Measurements from ENCODE around the gene SH2D1A. TPM values are rescaled to one million over a fixed set of nuclear protein-coding genes. Genes with fewer than 3 reads are reported as not detected.

The SH2D1A gene
- total RNA-seq, 1 experiment from 2014 or later = not detected

DNA sequence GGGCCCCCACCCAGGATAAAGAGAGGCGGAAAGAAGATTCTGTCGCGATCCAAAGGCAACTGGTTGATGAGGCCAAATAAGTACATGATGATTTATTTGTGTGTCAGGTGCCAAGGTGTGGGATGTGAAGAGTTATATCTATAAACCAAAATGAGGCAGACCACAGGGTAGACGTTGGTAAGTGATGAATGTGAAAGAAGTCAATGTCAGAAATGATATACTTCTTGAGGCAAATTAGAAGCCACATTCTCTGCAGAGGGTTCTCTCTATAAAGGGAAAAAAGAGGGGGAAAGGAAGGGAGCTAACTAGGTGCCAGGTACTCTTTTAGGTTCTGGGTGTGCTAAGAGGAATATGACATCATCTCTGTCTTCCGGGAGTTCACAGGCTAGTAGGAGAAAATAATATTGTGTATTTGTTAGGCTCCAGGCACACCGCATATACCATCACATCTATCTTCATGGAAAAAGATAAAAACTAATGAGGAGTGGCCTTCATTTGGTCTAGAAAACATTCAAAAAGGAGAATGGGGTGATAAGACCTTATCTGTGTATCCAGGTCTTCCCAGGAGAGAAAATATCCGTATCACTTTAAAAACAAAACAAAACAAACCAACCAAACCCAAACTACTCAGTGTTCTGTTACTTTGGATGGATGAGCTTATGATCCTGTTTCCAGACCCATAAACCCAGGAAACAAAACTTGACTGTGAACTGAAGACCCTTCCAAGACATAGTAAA lies 4.8 kb upstream of the SH2D1A start:
- H3K27ac ChIP-seq = no peak overlapping the region
- H3F3A ChIP-seq (ENCODE audit: insufficient read depth, low read depth) = no peaks in the 10 kb centered on the region
- no peak overlapping the region for H3K4me3 ChIP-seq
- H2AFZ ChIP-seq = no peak overlapping the region
- BruUV-seq (replicated peaks) = no TSS peak
- no peaks in the 10 kb centered on the region for H4K20me1 ChIP-seq (ENCODE audit: insufficient read depth)
- no peaks in the 10 kb centered on the region for H3K9me2 ChIP-seq (ENCODE audit: insufficient read depth)
- ChIA-PET POLR2A (ENCODE audit: unreplicated experiment) (no interaction called here), CTCF (no interaction called here)
- intact Hi-C loops (cut with micrococcal nuclease; ENCODE audit: unreplicated experiment) = no loop called here
- H3K79me2 ChIP-seq (ENCODE audit: low read depth) = no peaks in the 10 kb centered on the region
- H3K27me3 ChIP-seq (ENCODE audit: insufficient read depth, low read depth) = no peaks in the 10 kb centered on the region
- H3K9me3 ChIP-seq (ENCODE audit: insufficient read depth, low read depth) = no peaks in the 10 kb centered on the region
- H3K36me3 ChIP-seq (ENCODE audit: low read depth) = no peaks in the 10 kb centered on the region
- H3K4me1 ChIP-seq (replicated peaks; ENCODE audit: insufficient read depth) = no peaks in the 10 kb centered on the region
- TF ChIP-seq EZH2 (IDR thresholded peaks at IDR 0.05; ENCODE audit: low read depth) = no peak
- TF ChIP-seq, protein P1, sequence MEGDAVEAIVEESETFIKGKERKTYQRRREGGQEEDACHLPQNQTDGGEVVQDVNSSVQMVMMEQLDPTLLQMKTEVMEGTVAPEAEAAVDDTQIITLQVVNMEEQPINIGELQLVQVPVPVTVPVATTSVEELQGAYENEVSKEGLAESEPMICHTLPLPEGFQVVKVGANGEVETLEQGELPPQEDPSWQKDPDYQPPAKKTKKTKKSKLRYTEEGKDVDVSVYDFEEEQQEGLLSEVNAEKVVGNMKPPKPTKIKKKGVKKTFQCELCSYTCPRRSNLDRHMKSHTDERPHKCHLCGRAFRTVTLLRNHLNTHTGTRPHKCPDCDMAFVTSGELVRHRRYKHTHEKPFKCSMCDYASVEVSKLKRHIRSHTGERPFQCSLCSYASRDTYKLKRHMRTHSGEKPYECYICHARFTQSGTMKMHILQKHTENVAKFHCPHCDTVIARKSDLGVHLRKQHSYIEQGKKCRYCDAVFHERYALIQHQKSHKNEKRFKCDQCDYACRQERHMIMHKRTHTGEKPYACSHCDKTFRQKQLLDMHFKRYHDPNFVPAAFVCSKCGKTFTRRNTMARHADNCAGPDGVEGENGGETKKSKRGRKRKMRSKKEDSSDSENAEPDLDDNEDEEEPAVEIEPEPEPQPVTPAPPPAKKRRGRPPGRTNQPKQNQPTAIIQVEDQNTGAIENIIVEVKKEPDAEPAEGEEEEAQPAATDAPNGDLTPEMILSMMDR (conservative IDR thresholded peaks at IDR 0.05) = no peak
- no peak for DNase-seq
- H3K4me2 ChIP-seq = no peak overlapping the region

GRCh38 chrX:124342174-124342867 lies 4.0 kb upstream of the SH2D1A start:
- Histone ChIP-seq H3K27ac (no peak overlapping the region), H3K4me3 (no peak overlapping the region), H3K4me1 (replicated peaks; ENCODE audit: insufficient read depth) (no peaks in the 10 kb centered on the region), H4K20me1 (ENCODE audit: insufficient read depth) (no peaks in the 10 kb centered on the region), H3K9me3 (ENCODE audit: insufficient read depth, low read depth) (no peaks in the 10 kb centered on the region), H3K36me3 (ENCODE audit: low read depth) (no peaks in the 10 kb centered on the region), H3K4me2 (no peak overlapping the region), H2AFZ (no peak overlapping the region), H3K79me2 (ENCODE audit: low read depth) (no peaks in the 10 kb centered on the region), H3F3A (ENCODE audit: insufficient read depth, low read depth) (no peaks in the 10 kb centered on the region), H3K9me2 (ENCODE audit: insufficient read depth) (no peaks in the 10 kb centered on the region), H3K27me3 (ENCODE audit: insufficient read depth, low read depth) (no peaks in the 10 kb centered on the region)
- ChIA-PET POLR2A (ENCODE audit: unreplicated experiment) (no interaction called here), CTCF (no interaction called here)
- DNase-seq = no peak
- intact Hi-C loops (cut with micrococcal nuclease; ENCODE audit: unreplicated experiment) = no loop called here
- TF ChIP-seq, protein P1 (conservative IDR thresholded peaks at IDR 0.05) = no peak
- TF ChIP-seq EZH2 (IDR thresholded peaks at IDR 0.05; ENCODE audit: low read depth) = no peak
- no TSS peak for BruUV-seq (replicated peaks)

- H3K9me2 ChIP-seq (ENCODE audit: insufficient read depth) = no peaks in the 10 kb centered on the region
- no TSS peak for BruUV-seq (replicated peaks)
- H2AFZ ChIP-seq = no peak overlapping the region
- H3K4me2 ChIP-seq = no peak overlapping the region
- no peaks in the 10 kb centered on the region for H4K20me1 ChIP-seq (ENCODE audit: insufficient read depth)
- H3K36me3 ChIP-seq (ENCODE audit: low read depth) = no peaks in the 10 kb centered on the region
- H3K9me3 ChIP-seq (ENCODE audit: insufficient read depth, low read depth) = no peaks in the 10 kb centered on the region
- DNase-seq = no peak
- H3K79me2 ChIP-seq (ENCODE audit: low read depth) = no peaks in the 10 kb centered on the region
- H3K27ac ChIP-seq = no peak overlapping the region
- TF ChIP-seq, protein P1 (conservative IDR thresholded peaks at IDR 0.05) = no peak
- no peak for TF ChIP-seq EZH2 (IDR thresholded peaks at IDR 0.05; ENCODE audit: low read depth)
- intact Hi-C loops (cut with micrococcal nuclease; ENCODE audit: unreplicated experiment) = no loop called here
- ChIA-PET CTCF (no interaction called here), POLR2A (ENCODE audit: unreplicated experiment) (no interaction called here)
- no peaks in the 10 kb centered on the region for H3K4me1 ChIP-seq (replicated peaks; ENCODE audit: insufficient read depth)
- no peaks in the 10 kb centered on the region for H3K27me3 ChIP-seq (ENCODE audit: insufficient read depth, low read depth)
- no peak overlapping the region for H3K4me3 ChIP-seq
- no peaks in the 10 kb centered on the region for H3F3A ChIP-seq (ENCODE audit: insufficient read depth, low read depth)
Measured at GRCh38 chrX:124343016-124343415, 3.3 kb upstream of the SH2D1A start.
